Measurements from ENCODE around the gene MFRP. TPM values are rescaled to one million over a fixed set of nuclear protein-coding genes. Genes with fewer than 3 reads are reported as not detected.
A peak's percentile ranks its signal among the peaks of the same experiment; 100 is the strongest.
"Not testable (repeated sequence)": the region's sequence is repeated elsewhere in the genome, so short reads cannot be mapped to it uniquely, and the experiment has no call there.

MFRP gene
- total RNA-seq: not detected

- H3K9ac ChIP-seq (ENCODE audit: low read depth in 1 of 3, low read length in 3 of 3): no peak within 1 kb of the TSS
- H3K4me1 ChIP-seq (ENCODE audit: control insufficient read depth in 3 of 3, insufficient read depth in 3 of 3, low read length in 3 of 3): peaks cover 11 to 25% (median 13%) of the 10 kb centered on the region in 3 donors
- H3K27me3 ChIP-seq (ENCODE audit: control insufficient read depth in 3 of 3, insufficient read depth in 3 of 3, low read length in 3 of 3): peaks cover 0 to 12% (median 9%) of the 10 kb centered on the region in 3 donors
- H3K4me3 ChIP-seq (ENCODE audit: low read length in 3 of 3): no peak within 1 kb of the TSS
- H3K9me3 ChIP-seq (ENCODE audit: control insufficient read depth in 3 of 3, low read length in 3 of 3): no peaks in the 10 kb centered on the region
- H3K27ac ChIP-seq (ENCODE audit: low read depth, low read length): peak within 1 kb of the TSS; percentile 30
- H3K36me3 ChIP-seq (ENCODE audit: control insufficient read depth in 3 of 3, insufficient read depth in 3 of 3, low read length in 3 of 3): no peaks in the 10 kb centered on the region
Measured at GRCh38 chr11:119346605-119347004, at the start of gene MFRP. MFRP (minus strand) TSS chr11:119346705; CDS start chr11:119346513, 192 bp downstream.

- Histone ChIP-seq H3K4me1 (ENCODE audit: control insufficient read depth in 3 of 3, insufficient read depth in 3 of 3, low read length in 3 of 3) (no peaks in the 10 kb centered on the region), H3K9ac (ENCODE audit: low read depth in 1 of 3, low read length in 3 of 3) (no peak overlapping the region)
Measured at GRCh38 chr11:119391275-119391674, 44.8 kb upstream of the MFRP start.

GRCh38 chr11:119389611-119390254, 43.2 kb upstream of the MFRP start:
- Histone ChIP-seq H3K9ac (ENCODE audit: low read depth in 1 of 3, low read length in 3 of 3) (no peak overlapping the region), H3K4me1 (ENCODE audit: control insufficient read depth in 3 of 3, insufficient read depth in 3 of 3, low read length in 3 of 3) (no peaks in the 10 kb centered on the region), H3K27ac (ENCODE audit: low read depth, low read length) (no peak overlapping the region), H3K27me3 (ENCODE audit: control insufficient read depth in 3 of 3, insufficient read depth in 3 of 3, low read length in 3 of 3) (no peaks in the 10 kb centered on the region), H3K36me3 (ENCODE audit: control insufficient read depth in 3 of 3, insufficient read depth in 3 of 3, low read length in 3 of 3) (no peaks in the 10 kb centered on the region), H3K9me3 (ENCODE audit: control insufficient read depth in 3 of 3, low read length in 3 of 3) (no peaks in the 10 kb centered on the region), H3K4me3 (ENCODE audit: low read length in 3 of 3) (no peak overlapping the region)

More at GRCh38 chr11:119391275-119391674, 44.8 kb upstream of the MFRP start:
- H3K4me3 ChIP-seq (ENCODE audit: low read length in 3 of 3): no peak overlapping the region
- H3K36me3 ChIP-seq (ENCODE audit: control insufficient read depth in 3 of 3, insufficient read depth in 3 of 3, low read length in 3 of 3): no peaks in the 10 kb centered on the region
- no peaks in the 10 kb centered on the region for H3K27me3 ChIP-seq (ENCODE audit: control insufficient read depth in 3 of 3, insufficient read depth in 3 of 3, low read length in 3 of 3)
- no peaks in the 10 kb centered on the region for H3K9me3 ChIP-seq (ENCODE audit: control insufficient read depth in 3 of 3, low read length in 3 of 3)
- H3K27ac ChIP-seq (ENCODE audit: low read depth, low read length): no peak overlapping the region

- Histone ChIP-seq H3K9me3 (ENCODE audit: control insufficient read depth in 3 of 3, low read length in 3 of 3) (no peaks in the 10 kb centered on the region), H3K4me3 (ENCODE audit: low read length in 3 of 3) (no peak overlapping the region), H3K27me3 (ENCODE audit: control insufficient read depth in 3 of 3, insufficient read depth in 3 of 3, low read length in 3 of 3) (no peaks in the 10 kb centered on the region), H3K27ac (ENCODE audit: low read depth, low read length) (no peak overlapping the region), H3K4me1 (ENCODE audit: control insufficient read depth in 3 of 3, insufficient read depth in 3 of 3, low read length in 3 of 3) (no peaks in the 10 kb centered on the region), H3K9ac (ENCODE audit: low read depth in 1 of 3, low read length in 3 of 3) (no peak overlapping the region), H3K36me3 (ENCODE audit: control insufficient read depth in 3 of 3, insufficient read depth in 3 of 3, low read length in 3 of 3) (no peaks in the 10 kb centered on the region)
Measured at GRCh38 chr11:119388103-119388502, 41.6 kb upstream of the MFRP start.

GRCh38 chr11:119384332-119384731, 37.8 kb upstream of the MFRP start:
- H3K36me3 ChIP-seq (ENCODE audit: control insufficient read depth in 3 of 3, insufficient read depth in 3 of 3, low read length in 3 of 3): no peaks in the 10 kb centered on the region
- no peaks in the 10 kb centered on the region for H3K9me3 ChIP-seq (ENCODE audit: control insufficient read depth in 3 of 3, low read length in 3 of 3)
- no peak overlapping the region for H3K27ac ChIP-seq (ENCODE audit: low read depth, low read length)
- no peak overlapping the region for H3K4me3 ChIP-seq (ENCODE audit: low read length in 3 of 3)
- no peaks in the 10 kb centered on the region for H3K27me3 ChIP-seq (ENCODE audit: control insufficient read depth in 3 of 3, insufficient read depth in 3 of 3, low read length in 3 of 3)
- H3K9ac ChIP-seq (ENCODE audit: low read depth in 1 of 3, low read length in 3 of 3): no peak overlapping the region
- H3K4me1 ChIP-seq (ENCODE audit: control insufficient read depth in 3 of 3, insufficient read depth in 3 of 3, low read length in 3 of 3): peaks cover 21 to 25% (median 24%) of the 10 kb centered on the region in 3 donors

GRCh38 chr11:119382513-119382912, 36.0 kb upstream of the MFRP start:
- not testable (repeated sequence) for H3K36me3 ChIP-seq (ENCODE audit: control insufficient read depth in 3 of 3, insufficient read depth in 3 of 3, low read length in 3 of 3); H3K27me3 ChIP-seq (ENCODE audit: control insufficient read depth in 3 of 3, insufficient read depth in 3 of 3, low read length in 3 of 3); H3K9me3 ChIP-seq (ENCODE audit: control insufficient read depth in 3 of 3, low read length in 3 of 3)
- Histone ChIP-seq H3K4me1 (ENCODE audit: control insufficient read depth in 3 of 3, insufficient read depth in 3 of 3, low read length in 3 of 3) (peaks cover 28 to 35% (median 29%) of the 10 kb centered on the region in 3 donors), H3K27ac (ENCODE audit: low read depth, low read length) (peak overlapping the region; percentile 100), H3K9ac (ENCODE audit: low read depth in 1 of 3, low read length in 3 of 3) (peak overlapping the region in 1 of 3 donors; percentile 66), H3K4me3 (ENCODE audit: low read length in 3 of 3) (peak overlapping the region in 1 of 3 donors; percentile 62)

GRCh38 chr11:119382101-119382500, 35.6 kb upstream of the MFRP start:
- Histone ChIP-seq H3K27ac (ENCODE audit: low read depth, low read length) (peak overlapping the region; percentile 100), H3K9me3 (ENCODE audit: control insufficient read depth in 3 of 3, low read length in 3 of 3) (no peaks in the 10 kb centered on the region), H3K36me3 (ENCODE audit: control insufficient read depth in 3 of 3, insufficient read depth in 3 of 3, low read length in 3 of 3) (peaks cover 0 to 3% (median 0%) of the 10 kb centered on the region in 3 donors), H3K4me3 (ENCODE audit: low read length in 3 of 3) (peak overlapping the region; percentile 62 to 75 (median 70)), H3K27me3 (ENCODE audit: control insufficient read depth in 3 of 3, insufficient read depth in 3 of 3, low read length in 3 of 3) (no peaks in the 10 kb centered on the region), H3K9ac (ENCODE audit: low read depth in 1 of 3, low read length in 3 of 3) (peak overlapping the region; percentile 54 to 90 (median 66)), H3K4me1 (ENCODE audit: control insufficient read depth in 3 of 3, insufficient read depth in 3 of 3, low read length in 3 of 3) (peaks cover 32 to 39% (median 33%) of the 10 kb centered on the region in 3 donors)

- Histone ChIP-seq H3K27me3 (ENCODE audit: control insufficient read depth in 3 of 3, insufficient read depth in 3 of 3, low read length in 3 of 3) (no peaks in the 10 kb centered on the region), H3K9me3 (ENCODE audit: control insufficient read depth in 3 of 3, low read length in 3 of 3) (no peaks in the 10 kb centered on the region), H3K4me1 (ENCODE audit: control insufficient read depth in 3 of 3, insufficient read depth in 3 of 3, low read length in 3 of 3) (peaks cover 37 to 44% (median 38%) of the 10 kb centered on the region in 3 donors), H3K27ac (ENCODE audit: low read depth, low read length) (peak within 1 kb of the TSS; percentile 100), H3K9ac (ENCODE audit: low read depth in 1 of 3, low read length in 3 of 3) (peak within 1 kb of the TSS; percentile 78 to 90 (median 85)), H3K4me3 (ENCODE audit: low read length in 3 of 3) (peak within 1 kb of the TSS; percentile 75 to 89 (median 84)), H3K36me3 (ENCODE audit: control insufficient read depth in 3 of 3, insufficient read depth in 3 of 3, low read length in 3 of 3) (peaks cover 0 to 6% (median 0%) of the 10 kb centered on the region in 3 donors)
Measured at GRCh38 chr11:119381181-119381988, 34.9 kb upstream of the MFRP start, which contains the start of gene USP2. USP2 (minus strand) TSS chr11:119381690; CDS start chr11:119373480, 8,210 bp downstream.

- Histone ChIP-seq H3K27ac (ENCODE audit: low read depth, low read length) (peak overlapping the region; percentile 100), H3K4me1 (ENCODE audit: control insufficient read depth in 3 of 3, insufficient read depth in 3 of 3, low read length in 3 of 3) (peaks cover 43 to 50% (median 44%) of the 10 kb centered on the region in 3 donors), H3K9ac (ENCODE audit: low read depth in 1 of 3, low read length in 3 of 3) (peak overlapping the region; percentile 78 to 90 (median 85)), H3K27me3 (ENCODE audit: control insufficient read depth in 3 of 3, insufficient read depth in 3 of 3, low read length in 3 of 3) (no peaks in the 10 kb centered on the region), H3K4me3 (ENCODE audit: low read length in 3 of 3) (peak overlapping the region; percentile 67 to 89 (median 84)), H3K36me3 (ENCODE audit: control insufficient read depth in 3 of 3, insufficient read depth in 3 of 3, low read length in 3 of 3) (peaks cover 0 to 10% (median 0%) of the 10 kb centered on the region in 3 donors), H3K9me3 (ENCODE audit: control insufficient read depth in 3 of 3, low read length in 3 of 3) (no peaks in the 10 kb centered on the region)
Measured at GRCh38 chr11:119380827-119381180, 34.3 kb upstream of the MFRP start.

All from skeletal muscle tissue (tissue), 4 donors.